ENCODE results near the gene IKZF1.
A peak's percentile ranks its signal among the peaks of the same experiment; 100 is the strongest.

Gene IKZF1

DNA sequence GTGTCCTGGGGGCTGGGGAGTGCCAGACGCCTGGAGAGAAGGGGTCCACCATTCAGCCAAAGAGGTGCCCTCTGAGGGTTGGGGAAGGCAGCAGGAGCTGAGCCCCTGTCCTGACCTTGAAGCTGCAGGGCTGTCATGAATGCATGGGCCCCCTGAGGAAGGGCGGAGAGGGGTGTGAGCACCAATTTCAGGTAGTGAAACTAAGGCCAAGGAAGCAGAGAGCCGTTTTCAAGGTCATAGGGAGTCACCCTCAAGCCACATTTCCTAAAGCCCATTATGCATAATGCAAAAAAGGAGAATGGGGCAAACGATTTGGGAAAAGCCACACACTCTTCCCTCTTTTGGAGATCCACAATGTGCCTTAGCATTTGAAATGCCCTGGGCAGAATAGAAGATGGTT lies 108.5 kb downstream of the IKZF1 start:
- DNase-seq (ENCODE audit: low spot score) = no peak

DNA sequence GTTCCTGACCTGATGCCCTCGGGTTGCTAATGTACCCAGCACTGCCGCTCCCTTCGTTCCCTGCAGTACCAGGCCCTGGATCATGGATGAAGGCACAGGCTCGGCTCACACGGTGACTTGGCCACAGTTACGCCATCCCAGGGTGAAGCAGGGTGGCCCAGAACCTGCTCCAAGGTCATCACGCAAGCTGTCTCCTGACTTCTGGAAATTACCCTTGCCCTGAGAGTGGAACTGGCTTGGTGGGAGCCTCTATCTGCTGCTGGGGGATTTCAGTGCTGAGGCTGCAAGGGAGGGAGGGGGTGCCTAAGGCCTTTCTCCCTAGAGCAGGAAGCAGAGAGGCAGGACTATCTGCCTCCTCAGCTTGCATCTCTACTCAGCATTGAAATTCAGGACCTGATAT lies 109.0 kb downstream of the IKZF1 start:
- DNase-seq (ENCODE audit: low spot score) = no peak

DNA sequence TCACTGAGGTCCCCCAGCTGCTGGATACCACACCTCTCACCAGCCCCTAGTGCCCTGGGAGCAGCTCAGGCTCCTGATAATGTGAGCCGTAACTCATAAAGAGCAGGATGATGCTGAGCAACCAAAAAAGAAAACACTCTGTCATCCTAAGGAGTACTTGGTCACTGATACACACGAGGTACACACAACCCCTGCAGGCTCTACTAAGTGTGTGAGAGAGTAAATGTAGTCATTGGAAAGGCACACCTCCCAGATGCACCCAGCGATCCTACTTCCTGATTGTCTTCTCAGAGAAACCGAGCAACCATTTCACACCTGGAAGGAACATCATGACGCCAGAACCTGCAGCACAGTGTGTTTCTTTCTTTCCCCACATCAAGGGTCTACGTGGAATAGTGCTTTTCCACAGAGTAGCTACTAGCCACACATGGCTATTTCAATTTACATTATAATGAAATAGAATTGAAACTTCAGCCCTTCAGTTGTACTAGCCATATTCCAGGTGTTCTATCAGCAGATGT lies 111.4 kb downstream of the IKZF1 start:
- DNase-seq (ENCODE audit: low spot score) = no peak

DNA sequence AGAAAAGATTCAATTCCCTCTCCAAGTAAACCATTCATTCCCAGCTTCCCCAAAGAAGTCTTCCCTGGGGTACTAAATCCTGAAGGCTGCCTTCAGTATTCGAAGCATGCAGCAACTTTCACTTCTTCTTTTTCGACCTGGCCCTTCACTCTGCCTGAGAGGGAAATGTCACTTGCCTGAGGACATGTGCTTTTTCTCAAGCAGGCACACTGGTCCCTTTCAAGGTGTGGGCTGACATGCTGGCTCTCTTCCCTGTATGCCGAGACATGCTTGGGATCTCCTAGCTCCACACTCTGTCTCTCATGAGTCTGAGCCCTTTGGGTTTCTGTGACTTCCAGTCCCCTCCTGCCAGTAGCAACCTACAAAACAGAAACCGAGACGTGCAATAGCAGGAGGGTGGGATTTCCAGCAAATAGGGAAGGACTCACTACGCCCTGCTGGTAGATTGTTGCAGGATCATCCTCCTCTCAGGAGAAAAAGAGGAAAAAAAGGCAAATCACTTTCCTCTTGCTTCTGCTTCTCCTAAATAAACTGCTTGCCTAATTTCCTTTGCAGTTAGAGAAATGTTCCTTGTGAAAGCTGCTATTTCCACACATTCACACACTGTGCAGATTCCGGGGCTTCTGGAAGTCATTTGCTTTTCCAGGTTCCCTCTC lies 112.1 kb downstream of the IKZF1 start:
- no peak for DNase-seq (ENCODE audit: low spot score)

DNA sequence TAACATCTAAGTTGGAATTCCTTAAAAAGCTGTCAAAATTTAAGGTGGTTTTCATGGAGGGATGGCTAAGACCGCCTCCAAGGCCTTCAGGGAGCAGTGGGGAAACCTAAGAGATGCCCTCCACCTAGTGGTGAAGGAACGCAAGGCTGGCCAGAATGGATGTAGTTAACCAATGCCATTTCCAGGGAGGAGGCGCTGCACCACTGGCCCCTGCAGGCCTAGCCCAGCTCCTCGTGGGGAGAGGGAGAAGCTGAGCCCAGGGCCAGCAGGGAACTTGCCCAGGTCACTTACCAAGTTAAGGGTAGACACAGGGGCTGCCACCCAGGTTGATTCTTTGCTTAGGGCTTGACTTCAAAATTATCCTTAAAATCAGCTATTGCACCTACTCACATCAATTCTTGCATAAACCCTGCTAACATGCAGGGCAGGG lies 113.6 kb downstream of the IKZF1 start:
- DNase-seq (ENCODE audit: low spot score) = no peak

DNA sequence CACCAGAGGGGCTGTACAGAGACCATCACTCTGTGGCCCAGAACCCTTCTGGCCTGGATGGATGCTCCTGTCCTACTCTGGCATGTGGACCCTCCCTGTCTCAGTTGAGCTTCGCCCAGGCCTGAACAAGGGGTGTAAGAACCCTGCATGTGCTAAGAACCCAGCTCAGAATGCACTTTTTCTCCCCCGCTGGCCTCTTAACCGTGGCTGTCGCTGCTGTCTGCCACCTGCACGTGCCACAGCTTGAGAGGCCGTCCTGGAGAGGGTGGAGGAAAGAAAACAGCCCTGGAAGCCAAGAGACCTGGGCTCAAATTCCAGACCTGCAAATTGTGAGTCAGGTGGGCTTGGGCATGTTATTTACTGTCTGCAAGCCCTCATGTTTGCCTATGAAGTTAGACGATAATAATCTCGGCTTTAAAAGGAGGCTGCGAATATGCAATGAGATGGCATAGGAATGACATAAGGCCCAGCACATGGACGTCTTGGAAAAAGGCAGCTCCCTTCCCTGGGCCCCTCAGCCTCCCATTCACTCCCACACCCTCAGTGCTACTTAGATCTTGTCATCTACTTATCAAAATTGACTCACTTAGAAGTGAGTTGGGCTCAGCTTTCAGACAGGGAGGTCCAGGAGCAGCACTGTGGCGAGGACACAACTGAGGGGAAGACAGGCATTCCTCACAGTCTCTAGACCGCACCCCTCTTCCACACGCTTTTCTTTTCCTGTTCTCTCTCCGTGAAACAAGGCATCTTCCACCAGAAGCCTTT lies 114.2 kb downstream of the IKZF1 start:
- DNase-seq (ENCODE audit: low spot score) = no peak

DNA sequence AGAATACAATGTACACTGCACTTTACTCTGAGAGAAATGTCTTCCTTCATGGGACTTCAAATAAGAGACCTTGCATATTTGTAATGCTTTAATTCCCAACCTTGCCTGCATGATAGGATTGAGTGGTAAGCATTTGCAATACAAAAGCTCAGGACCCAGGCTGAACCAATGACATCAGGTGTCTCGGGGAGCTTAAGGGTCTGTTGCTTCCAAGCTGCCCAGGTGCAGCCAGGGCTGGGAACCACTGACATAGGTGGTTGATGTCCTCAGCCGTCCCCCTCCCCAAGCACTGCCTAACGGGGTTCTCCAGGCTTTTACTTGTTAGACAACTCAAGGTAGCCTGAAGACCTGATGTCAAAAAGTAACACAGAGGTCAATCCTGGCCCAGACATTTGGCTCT lies 116.5 kb downstream of the IKZF1 start:
- no peak for DNase-seq (ENCODE audit: low spot score)

DNA sequence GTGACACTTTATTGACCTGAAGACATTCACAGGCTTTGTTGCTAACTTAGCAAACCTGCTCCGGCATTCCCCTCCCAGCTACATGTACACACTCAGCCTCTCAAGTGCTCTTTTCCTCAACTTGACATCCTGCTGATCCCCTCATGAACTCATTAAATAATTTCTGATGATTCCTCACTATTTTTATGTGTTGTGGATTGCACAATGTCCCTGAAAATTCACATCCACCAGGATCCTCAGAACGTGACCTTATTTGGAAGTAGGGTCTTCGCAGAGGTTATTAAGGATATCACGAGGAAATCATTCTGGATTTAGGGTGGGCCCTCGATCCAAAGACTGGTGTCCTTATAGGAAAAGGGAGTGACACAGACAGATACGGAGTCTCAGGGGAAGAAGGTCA lies 118.3 kb downstream of the IKZF1 start:
- DNase-seq (ENCODE audit: low spot score) = no peak

DNA sequence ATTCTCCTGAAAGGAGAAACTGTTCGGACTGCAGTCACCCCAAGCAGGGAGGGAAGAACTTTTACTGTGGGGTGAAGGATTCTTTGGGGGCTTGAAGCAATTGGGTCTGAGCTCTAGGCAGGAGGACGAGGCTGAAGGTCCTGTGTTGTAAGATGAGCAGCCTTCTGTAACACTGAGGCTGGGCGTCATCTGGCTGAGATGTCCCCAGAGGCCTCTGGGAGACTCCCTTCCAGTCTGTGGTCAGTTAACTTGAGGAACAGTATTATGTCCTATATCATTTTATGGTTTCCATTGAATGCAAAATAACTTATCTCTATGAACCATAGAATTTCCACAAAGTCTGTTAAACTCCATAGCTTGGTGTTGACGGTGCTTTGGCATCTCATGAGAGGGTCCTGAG lies 119.3 kb downstream of the IKZF1 start:
- DNase-seq (ENCODE audit: low spot score) = no peak

DNA sequence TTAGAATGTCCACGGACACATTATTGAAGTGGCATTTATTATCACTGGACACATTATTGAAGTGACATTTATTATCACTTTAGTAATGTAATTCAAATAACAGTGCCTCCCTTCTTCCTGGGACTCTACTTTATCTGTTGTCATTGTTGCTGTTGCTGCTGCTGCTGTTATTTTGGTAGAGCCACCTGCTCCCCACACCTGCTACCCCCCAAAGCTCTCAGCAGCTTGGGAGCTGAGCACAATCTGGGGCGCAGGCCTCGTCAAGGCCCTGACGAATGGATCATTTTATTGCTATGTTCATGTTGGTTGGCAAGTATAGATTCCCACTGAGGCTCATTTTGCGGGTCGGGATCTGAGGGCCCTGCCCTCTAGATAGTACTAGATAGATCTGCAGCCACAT lies 120.8 kb downstream of the IKZF1 start:
- no peak for DNase-seq (ENCODE audit: low spot score)

DNA sequence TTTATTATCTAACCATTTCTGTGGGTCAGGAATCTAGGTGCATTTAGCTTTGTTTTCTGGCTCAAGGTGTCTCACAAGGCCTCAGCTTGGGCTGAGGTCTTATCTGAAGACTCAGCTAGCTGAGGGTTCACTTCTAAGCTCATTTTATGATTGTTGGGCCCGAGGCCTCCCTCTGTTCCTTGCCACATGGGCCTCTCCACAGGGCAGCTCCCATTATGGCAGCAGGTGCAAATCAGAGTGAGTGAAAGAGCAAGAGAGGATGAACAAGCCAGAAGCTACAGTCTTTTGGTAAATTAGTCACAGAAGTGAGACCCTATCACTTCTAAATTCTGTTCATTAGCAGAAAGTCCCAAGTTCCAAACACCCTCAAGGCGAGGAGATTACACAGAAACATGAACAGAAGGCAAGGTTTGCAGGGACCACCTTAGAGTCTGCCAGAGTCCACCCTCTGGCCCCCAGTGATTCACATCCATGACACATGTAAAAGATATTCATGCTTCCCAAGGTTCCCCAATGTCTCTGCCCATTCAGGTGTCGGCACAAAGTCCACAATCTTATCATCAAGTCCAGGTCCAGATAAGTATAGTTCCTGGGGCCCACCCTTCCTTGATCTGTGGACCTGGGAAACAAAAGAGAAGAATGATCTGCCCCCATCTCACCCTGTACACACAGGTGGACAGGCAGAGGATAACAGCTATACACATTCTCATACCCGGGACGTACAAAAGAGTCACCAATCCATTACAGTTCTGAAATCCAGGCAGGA lies 121.9 kb downstream of the IKZF1 start:
- no peak for DNase-seq (ENCODE audit: low spot score)

DNA sequence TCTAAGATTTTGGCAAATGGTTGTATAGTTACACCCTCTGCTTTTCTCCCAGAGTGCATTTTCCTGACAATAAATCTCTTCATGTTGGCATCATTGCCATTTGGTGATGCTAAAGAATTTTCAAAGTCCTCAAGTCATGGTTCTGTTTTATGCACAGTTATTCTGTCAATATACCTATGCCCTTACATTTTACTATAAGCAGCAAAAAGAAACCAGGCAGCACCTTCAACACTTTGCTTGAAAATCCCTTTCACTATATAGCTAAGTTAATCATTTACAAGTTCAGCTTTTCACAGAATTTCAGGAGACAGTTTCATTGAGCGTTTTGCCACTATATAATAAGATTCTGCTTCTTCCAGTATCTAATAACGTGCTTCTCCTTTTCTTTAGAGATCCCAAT lies 123.0 kb downstream of the IKZF1 start:
- no peak for DNase-seq (ENCODE audit: low spot score)

DNA sequence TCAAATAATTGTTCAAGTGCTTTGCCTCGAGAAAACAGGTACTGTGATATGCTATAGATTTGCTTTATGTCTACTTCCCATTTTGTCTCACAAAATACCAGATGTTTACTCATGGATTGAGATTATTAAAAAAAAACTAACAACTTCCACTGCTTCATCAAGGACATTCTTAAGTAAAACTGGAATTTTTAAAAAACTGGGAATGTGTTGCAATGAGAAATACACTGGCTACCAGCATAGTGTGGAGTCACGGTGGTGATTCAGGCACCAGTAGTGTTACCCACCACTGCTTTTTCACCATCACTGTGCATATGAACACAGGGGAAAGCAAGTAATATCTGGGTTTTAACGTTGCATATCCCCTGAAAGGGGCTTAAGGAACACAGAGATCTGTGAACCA lies 124.4 kb downstream of the IKZF1 start:
- no peak for DNase-seq (ENCODE audit: low spot score)

DNA sequence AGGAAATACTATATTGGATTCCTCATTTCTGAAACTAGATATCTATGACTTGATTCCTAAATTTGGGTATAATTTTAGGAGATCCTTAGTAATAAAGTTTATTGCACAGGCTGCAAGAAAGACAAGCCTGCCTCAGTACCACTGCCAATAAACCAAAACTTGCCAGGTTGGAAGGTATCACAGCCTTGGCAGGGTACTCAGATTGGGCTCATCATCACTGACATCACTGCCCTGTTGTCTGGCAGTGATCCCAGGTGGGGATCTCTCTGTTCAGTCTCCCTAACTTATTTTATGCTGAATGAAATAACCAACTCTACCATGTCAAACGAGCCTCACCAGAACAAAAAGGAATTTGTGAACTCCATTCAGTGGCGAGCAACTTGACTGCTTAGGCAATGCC lies 126.8 kb downstream of the IKZF1 start:
- DNase-seq (ENCODE audit: low spot score) = no peak

DNA sequence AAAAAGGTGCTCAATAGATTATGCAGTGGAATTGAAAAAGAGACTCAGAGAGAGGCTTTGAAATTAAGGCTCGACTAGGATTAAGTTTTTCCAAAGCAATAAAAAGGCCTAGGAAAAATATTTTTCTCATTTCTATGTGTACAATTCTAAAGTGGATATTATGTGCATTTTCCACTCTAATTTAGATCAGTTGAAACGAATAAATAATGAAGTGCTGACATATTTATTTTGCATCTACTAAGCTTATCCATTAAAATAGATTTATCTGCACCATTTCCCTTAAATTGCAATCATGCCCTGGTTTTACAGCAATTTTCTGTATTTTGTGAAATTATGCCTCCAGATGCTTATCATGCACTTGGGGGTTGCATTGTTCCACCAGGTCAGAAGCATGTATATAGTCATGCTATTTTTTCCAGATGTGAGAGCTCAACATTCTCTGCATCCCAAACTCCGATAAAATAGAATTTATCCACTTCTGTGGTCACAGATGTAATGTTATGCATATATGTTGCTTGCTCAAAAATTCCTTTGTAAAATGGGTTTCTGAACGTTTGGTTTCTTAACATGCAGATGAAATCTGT lies 127.3 kb downstream of the IKZF1 start:
- DNase-seq (ENCODE audit: low spot score) = no peak

DNA sequence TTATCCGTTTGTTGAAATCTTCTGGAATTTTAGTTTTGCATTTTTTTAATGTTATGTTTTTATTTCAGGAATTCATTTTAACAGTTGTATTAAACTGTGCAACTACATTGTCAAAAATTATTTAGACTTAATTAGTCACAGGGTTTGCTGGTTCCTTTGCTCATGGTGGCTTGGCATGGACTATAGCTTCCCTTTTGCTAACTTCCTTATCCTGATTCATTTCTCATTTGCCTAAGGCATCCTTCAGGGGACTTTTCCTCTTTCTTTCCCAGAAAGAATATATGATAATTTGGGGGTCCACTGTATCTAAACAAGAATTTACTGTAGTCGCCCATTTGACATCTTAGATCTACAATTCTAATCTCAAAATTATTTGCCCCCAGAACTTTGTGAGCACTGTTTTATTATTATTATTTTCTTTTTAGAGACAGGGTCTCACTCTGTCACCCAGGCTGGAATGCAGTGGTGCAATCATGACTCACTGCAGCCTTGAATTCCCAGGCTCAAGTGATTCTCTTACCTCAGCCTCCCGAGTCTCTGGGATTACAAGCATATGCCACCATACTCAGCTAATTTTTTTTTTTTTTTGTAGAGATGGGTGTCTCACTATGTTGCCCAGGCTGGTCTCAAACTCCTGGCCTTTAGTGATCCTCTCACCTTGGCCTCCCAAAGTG lies 131.8 kb downstream of the IKZF1 start:
- no peak for DNase-seq (ENCODE audit: low spot score)

DNA sequence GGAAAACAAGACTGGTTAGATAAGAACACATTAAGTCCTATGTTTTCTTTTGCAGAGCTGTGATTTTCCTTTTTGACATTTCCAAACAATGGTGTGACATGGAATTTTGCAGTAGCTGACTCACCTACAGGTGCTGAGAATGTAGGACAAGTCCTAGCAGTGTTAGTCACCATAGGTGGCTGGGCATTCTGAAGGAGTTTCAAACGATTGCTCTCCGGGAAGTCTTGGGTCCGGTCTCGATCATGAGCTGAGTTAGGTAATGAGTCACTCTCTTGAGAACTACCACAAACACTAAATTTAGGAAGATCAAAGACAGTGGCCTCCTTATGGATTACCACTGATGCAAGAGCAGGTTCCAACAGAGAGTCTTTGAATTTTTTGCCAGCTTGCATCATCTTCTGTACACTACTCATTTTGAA lies 142.0 kb downstream of the IKZF1 start:
- DNase-seq (ENCODE audit: low spot score) = no peak

DNA sequence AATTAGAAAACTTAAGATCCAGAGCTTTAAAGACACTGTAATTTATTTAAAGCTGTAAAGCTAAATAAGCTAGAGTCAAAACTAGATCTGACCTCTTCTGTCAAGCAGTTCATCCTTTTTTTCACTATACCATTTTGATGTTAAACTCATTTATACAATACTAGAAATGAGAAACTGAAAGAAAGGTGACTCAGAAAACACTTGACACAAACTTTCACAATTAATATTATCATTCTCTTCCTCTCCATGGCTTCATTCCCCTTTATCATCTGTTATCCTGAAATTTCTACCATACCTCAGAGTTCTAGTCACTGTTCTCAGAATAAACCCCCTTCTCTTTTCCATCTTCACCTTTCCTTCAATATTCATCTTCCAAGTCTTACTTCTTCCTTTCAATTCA lies 144.3 kb downstream of the IKZF1 start:
- DNase-seq (ENCODE audit: low spot score) = no peak

DNA sequence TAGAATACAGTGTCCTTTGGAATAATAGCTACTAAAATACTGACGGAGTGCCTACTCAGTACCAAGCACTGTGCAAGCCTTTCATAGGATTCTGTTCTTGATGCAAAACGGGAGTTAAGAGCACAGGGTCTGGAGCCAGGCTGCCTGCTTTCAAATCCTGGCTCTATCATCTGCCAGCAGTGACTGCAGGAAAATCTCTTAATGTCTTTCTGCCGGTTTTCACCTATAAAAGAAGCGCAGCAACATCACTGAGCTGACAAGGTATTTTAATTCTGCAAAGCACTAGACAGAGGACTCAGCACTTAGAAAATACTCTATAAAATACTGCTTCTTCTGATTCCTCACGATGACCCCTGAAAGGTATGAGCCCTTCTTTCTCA lies 145.0 kb downstream of the IKZF1 start:
- no peak for DNase-seq (ENCODE audit: low spot score)

DNA sequence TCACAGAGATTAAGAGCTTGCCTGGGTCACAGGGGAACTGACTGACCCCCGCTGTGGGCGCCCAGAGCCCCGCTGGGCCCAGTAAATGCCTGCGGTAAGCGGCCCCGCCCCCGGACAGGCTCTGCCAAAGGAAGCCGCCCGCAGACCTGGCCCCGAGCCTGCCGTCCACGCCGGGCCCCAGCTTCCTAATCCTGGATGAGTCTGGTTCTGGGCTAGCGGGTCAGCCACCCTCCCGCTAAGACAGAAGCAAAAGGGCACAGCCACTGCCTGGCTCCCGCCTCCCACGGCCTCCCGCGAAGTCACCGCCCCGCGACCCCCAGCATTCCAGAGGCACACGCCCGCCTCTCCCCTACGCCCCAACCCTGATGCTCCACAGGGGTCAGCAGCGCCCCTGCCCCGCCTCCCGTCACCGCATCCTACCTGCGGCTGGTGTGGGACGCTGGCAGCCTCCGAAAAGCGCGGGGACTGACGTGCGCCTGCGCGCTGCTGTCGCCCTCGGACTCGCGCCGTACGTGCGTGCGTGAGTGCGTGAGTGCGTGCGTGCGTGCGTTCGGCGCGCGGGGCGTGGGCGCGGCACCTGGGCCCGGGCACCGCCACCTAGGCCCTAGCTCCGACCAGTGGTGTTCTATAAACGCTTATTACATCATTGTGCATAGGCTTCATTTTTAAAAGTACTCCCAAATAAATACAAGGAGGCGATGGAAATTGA lies 145.5 kb downstream of the IKZF1 start, which contains the start of gene FIGNL1:
Gene FIGNL1 (minus strand): TSS at position 470 of the 709 bp plus-strand sequence. CDS start 3,063 bp downstream, outside the sequence.
- peak; percentile 79 for DNase-seq (ENCODE audit: low spot score)

DNA sequence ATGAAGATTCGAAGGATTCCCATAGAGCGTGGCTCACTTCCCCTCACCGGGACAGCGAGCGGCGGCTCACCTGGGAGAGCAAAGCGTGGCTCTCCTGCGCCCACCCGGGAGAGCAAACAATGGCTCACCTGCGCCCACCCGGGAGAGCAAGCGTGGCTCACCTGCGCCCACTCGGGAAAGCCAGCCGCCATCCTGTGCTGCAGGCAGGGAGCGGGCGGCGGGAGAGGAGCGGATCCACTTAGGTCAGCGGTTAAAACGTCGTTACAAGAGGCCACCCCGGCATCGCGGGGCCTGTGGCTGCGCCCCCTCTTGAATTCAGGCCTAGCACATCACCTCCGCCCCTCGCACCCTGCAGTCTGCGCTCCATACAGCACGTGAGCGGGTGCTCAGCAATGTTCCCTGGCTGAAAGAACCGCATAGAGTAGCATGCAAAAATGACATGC lies 146.1 kb downstream of the IKZF1 start:
- no peak for DNase-seq (ENCODE audit: low spot score)

All from left forelimb (tissue), 1 donor.